GM19324 (cell line): ENCODE data around the gene PPIC.
A peak's percentile ranks its signal among the peaks of the same experiment; 100 is the strongest.
"Not testable (repeated sequence)": the region's sequence is repeated elsewhere in the genome, so short reads cannot be mapped to it uniquely, and the experiment has no call there.

Source experiments
- ATAC-seq: cut with Tn5 transposase; IDR thresholded peaks from one replicate; pipeline ENCODE4 v1.9.1; 2021; ENCODE audit warnings: mild to moderate bottlenecking, moderate library complexity; ENCODE audit not compliant: unreplicated experiment, low FRiP score

The PPIC gene

GRCh38 chr5:123014689-123015088 lies 21.8 kb downstream of the PPIC start:
- ATAC-seq: no peak

DNA sequence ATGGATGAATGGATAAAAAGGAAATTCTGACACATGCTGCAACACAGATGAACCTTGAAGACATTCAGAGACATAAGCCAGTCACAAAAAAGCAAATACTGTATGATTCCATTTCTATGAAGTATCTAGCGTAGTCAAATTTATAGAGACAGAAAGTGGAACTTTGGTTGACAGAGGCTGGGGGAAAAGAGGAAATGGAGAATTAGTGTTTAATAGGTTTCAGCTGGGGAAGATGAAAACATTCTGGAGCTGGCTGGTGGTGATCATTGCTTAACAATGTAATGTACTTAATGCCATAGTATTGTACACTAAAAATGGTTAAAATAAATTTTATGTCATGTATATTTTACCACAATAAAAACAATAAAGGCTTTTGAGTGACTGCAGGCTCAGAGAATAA lies 24.2 kb downstream of the PPIC start:
- ATAC-seq: no peak

- ATAC-seq: no peak
Measured at GRCh38 chr5:123007754-123008153, 28.8 kb downstream of the PPIC start.

DNA sequence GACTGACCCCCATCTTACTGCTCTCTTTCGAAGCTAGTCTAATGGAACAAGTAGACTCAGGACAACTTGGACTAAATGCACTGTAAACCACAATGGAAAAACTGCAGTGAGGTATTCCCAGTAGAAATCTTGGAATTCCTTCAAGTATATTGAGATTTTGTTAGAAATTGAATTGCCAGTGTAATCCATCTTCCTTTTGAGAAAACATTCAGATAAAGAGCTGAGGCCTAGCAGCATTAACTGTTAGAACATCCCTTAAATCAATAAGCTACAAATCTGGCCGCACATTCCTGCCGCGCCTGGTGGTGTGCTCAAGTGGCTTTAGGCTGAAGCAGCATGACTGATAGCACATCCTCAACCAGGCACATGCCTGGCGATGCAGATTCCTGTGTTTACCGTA lies 29.3 kb downstream of the PPIC start:
- no peak for ATAC-seq

DNA sequence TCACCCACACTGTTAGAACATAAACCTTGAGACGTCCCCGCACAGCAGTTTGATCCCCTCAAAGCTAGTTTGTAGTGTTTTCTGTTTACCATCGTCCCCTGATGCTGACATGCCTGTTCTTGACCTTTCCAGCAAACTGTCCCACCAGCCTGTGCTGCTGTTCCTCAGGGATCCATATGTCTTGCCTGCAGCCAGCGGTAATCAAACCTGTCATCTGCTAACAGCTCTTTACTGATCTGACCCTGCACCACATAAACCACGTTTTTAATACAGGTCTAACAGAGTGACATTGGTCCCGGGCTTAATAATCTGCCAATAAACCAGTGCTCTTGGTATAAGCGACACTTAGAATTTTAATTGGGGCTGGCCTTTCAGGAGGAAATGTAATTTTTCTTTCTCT lies 34.7 kb downstream of the PPIC start:
- no peak for ATAC-seq

GRCh38 chr5:123000731-123001130 lies 35.8 kb downstream of the PPIC start:
- no peak for ATAC-seq

GRCh38 chr5:122999947-123000563 lies 36.5 kb downstream of the PPIC start:
- peak; percentile 87 for ATAC-seq

DNA sequence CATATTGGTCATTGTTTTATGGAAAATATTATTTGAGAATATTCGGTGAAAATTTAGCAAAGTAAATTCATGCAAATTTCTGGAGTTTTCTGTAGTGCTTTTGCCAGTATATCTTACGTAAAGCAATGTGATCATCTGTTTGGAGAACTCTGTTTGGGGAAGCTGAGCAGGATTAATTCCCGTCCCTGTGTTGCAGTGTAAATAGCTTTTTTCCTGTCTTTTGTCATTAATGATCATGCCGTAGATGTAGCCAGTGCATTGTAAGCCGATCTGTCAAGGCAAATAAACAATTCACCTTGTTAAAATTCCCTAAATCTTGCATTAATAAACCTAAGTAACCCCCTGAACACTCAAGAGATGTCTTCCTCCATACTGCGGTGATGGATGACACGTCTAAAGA lies 39.2 kb downstream of the PPIC start:
- no peak for ATAC-seq

DNA sequence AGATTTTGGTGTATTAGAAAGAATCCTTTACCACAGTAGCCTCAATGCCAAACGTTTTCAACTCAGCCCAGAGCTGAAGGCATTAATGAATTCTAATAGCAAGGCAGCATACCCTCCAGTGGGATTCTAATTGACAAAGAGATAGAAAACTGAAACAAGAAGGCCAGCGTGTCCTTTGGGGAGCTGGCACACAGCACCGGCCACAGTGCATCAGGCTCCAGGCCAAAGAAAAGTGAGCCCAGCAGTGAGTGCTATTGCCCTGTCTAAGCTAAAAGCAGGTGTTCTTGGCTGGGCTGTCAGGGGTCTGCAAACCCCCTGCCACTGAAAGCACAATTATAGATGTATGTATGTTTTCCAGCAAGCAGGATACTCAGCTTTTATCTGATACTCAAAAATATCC lies 40.4 kb downstream of the PPIC start:
- ATAC-seq: no peak

DNA sequence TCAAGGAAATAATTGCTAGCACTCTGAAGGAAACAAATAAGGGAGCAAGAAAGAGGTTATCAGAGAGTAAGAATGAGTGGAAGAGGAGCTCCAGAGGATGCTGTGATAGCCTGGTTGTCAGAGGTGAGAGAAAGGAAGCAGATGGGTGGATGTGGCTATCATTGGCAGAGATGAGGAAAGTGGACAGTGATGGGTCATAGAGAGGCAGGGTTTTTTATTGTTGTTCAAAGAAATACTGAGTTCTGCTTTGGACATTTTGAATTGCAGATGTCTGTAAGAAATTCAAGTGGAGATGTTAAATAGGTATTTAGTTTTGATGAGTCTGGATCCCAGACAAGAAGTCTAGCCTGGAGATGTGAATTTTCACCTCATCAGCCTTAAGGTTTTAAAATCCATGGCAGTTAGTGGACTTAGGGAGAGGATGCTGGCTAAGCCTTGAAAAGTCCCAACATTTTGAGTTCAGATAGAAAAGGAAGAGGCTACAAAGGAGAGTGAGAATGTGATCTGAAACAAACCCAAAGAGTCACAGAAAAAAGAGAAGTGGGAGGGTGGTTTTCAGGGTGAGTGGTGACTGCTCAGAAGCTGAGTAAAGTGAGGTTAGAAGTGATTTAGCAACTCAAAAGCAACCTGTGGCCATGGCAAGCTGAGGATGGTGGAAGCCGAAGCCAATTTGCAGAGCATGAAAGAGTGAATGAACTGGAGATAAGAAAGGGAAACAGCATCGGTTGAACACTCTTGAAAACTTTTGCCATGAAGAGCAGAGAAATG lies 50.4 kb downstream of the PPIC start:
- peak; percentile 86 for ATAC-seq

DNA sequence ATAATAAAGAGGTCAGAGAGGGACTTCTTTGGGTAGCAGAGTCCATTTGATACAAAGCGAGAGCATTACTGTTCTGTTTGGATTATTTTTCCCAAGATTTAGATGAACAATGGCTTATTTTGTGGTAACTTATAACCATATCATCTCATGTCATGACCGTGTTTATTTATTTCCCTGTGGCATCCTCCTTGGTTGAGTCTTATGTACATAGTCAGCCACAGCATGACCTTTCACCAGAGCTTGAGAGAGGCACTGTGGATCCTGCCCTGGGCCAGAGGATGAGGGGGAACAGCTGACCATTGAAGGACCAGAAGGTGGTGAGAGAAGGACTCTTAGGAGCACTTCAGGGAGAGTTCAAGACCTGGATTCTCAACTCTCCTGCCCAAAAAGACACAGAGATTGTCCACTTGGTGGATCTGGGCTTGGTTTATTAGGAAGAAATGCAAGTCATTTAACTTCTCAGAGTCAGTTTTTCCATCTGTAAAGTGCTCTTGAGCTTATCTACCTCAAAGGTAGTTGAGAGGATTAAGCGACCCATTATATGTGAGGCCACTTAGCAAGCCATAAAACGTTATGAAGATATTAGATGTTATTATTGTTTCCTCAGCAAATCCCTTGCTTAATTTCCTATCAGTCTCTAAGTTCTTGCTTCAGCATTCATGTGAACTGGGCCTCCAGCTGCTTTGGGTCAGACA lies 51.4 kb downstream of the PPIC start:
- ATAC-seq: no peak

DNA sequence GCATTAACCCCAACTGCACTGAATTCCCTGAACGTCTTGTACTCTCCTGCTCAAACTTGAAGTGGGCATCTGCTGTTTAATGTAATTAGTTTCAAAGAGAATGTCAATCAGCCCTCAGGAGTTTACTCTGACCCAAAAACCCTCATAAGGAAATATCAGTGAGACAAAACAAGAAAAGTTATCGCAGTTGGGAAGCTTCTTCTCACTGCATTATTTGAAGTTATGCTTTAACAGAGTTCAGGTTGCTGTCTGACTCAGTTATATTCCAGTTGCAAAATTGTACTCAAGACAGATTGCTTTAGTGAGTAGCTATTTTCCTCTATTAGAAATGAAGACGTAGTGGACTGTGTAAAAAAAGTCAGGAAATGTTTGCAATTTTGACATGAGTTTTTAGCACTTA lies 52.1 kb downstream of the PPIC start:
- ATAC-seq: peak; percentile 28

DNA sequence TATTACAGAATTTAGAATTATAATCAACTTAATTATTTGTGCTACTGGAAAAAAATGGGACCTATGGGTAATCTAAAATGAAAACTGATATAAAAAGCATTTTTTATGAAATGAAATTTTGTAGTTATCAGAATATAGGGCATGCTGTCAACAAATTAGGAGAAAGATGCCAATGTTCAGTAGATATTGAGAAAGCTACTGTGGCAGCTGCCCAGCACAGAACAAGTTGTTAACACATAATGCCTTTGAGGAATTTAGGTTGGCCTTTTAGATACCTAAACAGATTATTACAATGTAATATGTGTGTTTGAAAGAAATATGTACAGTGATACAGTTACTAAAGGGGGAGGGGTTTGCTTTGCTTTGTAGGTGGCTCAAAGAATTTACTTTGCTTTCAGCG lies 54.1 kb downstream of the PPIC start:
- no peak for ATAC-seq

DNA sequence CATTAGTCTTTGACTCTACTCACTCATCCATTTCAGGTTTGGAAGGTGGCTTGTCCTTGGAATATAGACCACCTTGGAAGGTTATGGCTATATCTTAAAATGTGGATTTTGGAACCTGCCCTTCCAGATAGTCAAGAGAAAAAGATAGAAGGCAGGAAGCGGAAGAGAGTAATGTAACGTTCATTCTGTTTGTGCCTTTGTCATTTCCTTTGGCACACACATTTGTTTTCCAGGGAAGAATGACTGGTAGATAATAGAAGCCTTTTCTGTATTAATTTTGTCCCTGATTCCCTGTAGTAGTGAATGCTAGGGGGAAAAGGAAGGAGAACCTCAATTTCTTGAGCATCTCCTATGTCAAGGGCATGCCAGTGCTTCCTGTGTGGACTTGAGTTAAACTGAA lies 54.7 kb downstream of the PPIC start:
- ATAC-seq: no peak

DNA sequence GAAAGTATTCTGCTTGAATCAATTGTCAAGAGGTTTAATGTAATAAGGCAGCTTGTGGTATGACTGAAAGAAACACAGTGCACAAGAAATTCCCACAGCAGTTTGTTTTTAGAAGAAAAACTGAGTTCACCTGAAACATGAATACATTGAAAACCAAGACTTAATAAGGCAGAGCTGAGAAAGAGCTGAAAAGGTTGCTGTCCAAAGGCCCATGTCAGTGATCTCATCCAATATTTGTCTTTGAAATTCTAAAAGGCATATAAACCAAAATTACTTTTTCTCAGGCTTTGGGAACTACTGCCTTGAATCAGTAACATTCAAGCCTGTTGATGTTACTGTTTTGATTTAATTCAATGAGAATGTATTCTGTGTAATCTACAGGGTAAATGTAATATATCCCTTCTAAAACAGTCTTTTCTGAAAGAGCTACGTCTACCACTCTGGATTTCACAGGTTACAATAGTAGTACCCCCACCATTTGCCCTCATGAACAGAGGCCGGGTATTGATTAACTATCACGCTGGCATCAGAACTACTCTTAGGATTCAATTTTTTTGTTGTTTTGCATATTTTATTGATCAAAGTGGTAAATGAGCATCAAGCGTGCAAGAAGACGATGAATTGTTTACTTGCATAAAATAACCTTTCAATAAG lies 57.8 kb downstream of the PPIC start:
- ATAC-seq: no peak

- ATAC-seq: no peak
Measured at GRCh38 chr5:122978068-122978467, 58.5 kb downstream of the PPIC start.

DNA sequence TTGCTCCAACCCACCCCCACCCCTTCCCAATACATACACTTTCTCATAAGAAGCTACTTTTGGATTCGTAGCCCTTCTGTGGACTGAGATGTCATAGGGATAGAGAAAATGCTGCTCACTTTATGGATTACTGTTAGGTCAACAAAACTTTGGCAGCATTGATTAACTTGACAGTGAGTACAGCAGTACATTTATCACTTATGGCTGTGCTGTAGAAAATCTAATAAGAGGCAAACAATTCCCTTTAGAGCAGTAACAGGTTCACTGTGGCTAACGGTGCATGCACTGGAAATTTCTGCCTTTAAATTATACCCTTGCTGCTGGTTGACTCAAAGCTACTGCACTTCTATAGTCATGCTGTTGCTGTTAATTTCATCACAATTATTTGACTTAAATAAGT lies 59.2 kb downstream of the PPIC start:
- ATAC-seq: no peak

- ATAC-seq: not testable (repeated sequence)
Measured at GRCh38 chr5:122974251-122974650, 62.3 kb downstream of the PPIC start.

DNA sequence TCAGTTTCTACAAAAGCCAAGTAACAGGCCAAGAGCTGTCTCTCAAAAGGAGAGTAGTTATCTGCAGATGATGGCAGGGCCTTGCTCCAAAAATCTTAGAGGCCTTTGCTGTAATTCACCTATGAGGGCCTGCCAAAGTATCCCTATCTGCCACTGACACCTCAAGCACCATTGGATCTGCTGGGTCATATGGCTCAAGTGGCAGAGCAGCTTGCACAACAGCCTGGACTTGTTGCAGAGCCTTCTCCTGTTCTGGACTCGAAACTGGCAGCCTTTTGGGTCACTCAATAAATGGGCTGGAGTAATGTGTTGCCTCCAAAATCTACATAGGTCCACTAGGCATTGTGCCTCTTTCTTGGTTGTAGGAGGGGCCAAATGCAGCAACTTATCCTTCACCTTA lies 62.8 kb downstream of the PPIC start:
- not testable (repeated sequence) for ATAC-seq
